ENCODE data around the gene ASTL.

Gene ASTL

GRCh38 chr2:96118698-96119388, 19.5 kb downstream of the ASTL start:
- no peak for DNase-seq (ENCODE audit: low spot score)
- ChIA-PET POLR2A (ENCODE audit: low non-redundant PET) (interaction anchor here (0.6 kb wide), 1 partner anchor 114 kb away, joined by 3 read pairs; no protein-coding TSS in a partner anchor), CTCF (interaction anchor here (1.0 to 3.6 kb wide), 3 partner anchors 56 to 126 kb away, joined by 4 to 27 read pairs (median 16); no protein-coding TSS in a partner anchor)
- TF ChIP-seq CTCF (conservative IDR thresholded peaks at IDR 0.05; ENCODE audit: low read depth): no peak
- no peak overlapping the region for H3K27ac ChIP-seq

- TF ChIP-seq CTCF (conservative IDR thresholded peaks at IDR 0.05; ENCODE audit: low read depth): no peak
- ChIA-PET CTCF (interaction anchor here (0.6 to 3.6 kb wide), 13 partner anchors 9 to 125 kb away, joined by 3 to 27 read pairs (median 4); partner anchors contain the start of gene ASTL), POLR2A (ENCODE audit: low non-redundant PET) (interaction anchor here (0.6 kb wide), 1 partner anchor 115 kb away, joined by 3 read pairs; no protein-coding TSS in a partner anchor)
- H3K27ac ChIP-seq: no peak overlapping the region
- peak; percentile 38 for DNase-seq (ENCODE audit: low spot score)
Measured at GRCh38 chr2:96117701-96118588, 20.4 kb downstream of the ASTL start.

- peak; percentile 80 for DNase-seq (ENCODE audit: low spot score)
- CTCF ChIA-PET: interaction anchor here (0.6 to 3.6 kb wide), 19 partner anchors 9 to 124 kb away, joined by 3 to 27 read pairs (median 4); partner anchors contain the start of gene ASTL
- peak; percentile 95 for TF ChIP-seq CTCF (conservative IDR thresholded peaks at IDR 0.05; ENCODE audit: low read depth)
- H3K27ac ChIP-seq: peak overlapping the region; percentile 25; the same call in 1 of the 2 replicates
- POLR2A ChIA-PET (ENCODE audit: low non-redundant PET): interaction anchor here (0.6 kb wide), 1 partner anchor 36 kb away, joined by 4 read pairs; no protein-coding TSS in a partner anchor
Measured at GRCh38 chr2:96116879-96117533, 21.3 kb downstream of the ASTL start.

GRCh38 chr2:96116424-96116878, 21.9 kb downstream of the ASTL start, which contains the start of gene ADRA2B:
Gene ADRA2B (minus strand): TSS chr2:96116571. CDS start chr2:96116149, 422 bp downstream.
- DNase-seq (ENCODE audit: low spot score): peak; percentile 74
- TF ChIP-seq CTCF (conservative IDR thresholded peaks at IDR 0.05; ENCODE audit: low read depth): no peak
- POLR2A ChIA-PET (ENCODE audit: low non-redundant PET): no interaction called here
- H3K27ac ChIP-seq: peak within 1 kb of the TSS; percentile 25; the same call in 1 of the 2 replicates
- CTCF ChIA-PET: interaction anchor here (0.6 to 3.6 kb wide), 16 partner anchors 9 to 124 kb away, joined by 3 to 27 read pairs (median 4); partner anchors contain the start of gene ASTL

GRCh38 chr2:96115631-96116423, 22.5 kb downstream of the ASTL start:
- H3K27ac ChIP-seq: no peak overlapping the region
- no peak for DNase-seq (ENCODE audit: low spot score)
- ChIA-PET CTCF (interaction anchor here (0.7 to 3.6 kb wide), 4 partner anchors 23 to 758 kb away, joined by 3 to 27 read pairs (median 6); partner anchors contain the start of gene ASTL), POLR2A (ENCODE audit: low non-redundant PET) (no interaction called here)
- no peak for TF ChIP-seq CTCF (conservative IDR thresholded peaks at IDR 0.05; ENCODE audit: low read depth)
